Posterior cingulate gyrus (tissue), 11 donors: ENCODE measurements around the gene CDH6.

Source experiments
- DNase-seq, 10 donors: peaks; one replicate each; pipeline versions ENCODE4 v3.0.0 to v3.0.0-alpha.2; 2020 to 2021; ENCODE audit warnings: mixed read lengths in 3 of 10
- intact Hi-C: fragments of 100-400 bp; cut with DNase I; formaldehyde crosslinking; loops from one replicate; pipeline ENCODE4 v1.15.1; 2023

Gene CDH6

GRCh38 chr5:31362529-31362900, 169.0 kb downstream of the CDH6 start:
- intact Hi-C loops = no loop called here
- no peak for DNase-seq

- DNase-seq = no peak
- intact Hi-C loops = no loop called here
Observed at GRCh38 chr5:31362931-31363568, 169.6 kb downstream of the CDH6 start.

- intact Hi-C loops = no loop called here
- DNase-seq = no peak
Observed at GRCh38 chr5:31364881-31365636, 171.6 kb downstream of the CDH6 start.

- intact Hi-C loops = no loop called here
- no peak for DNase-seq
Observed at GRCh38 chr5:31365776-31366175, 172.3 kb downstream of the CDH6 start.

- intact Hi-C loops = no loop called here
- no peak for DNase-seq
Observed at GRCh38 chr5:31366941-31367340, 173.5 kb downstream of the CDH6 start.

- DNase-seq = no peak
- intact Hi-C loops = no loop called here
Observed at GRCh38 chr5:31372124-31372523, 178.6 kb downstream of the CDH6 start.

GRCh38 chr5:31375999-31376720, 182.7 kb downstream of the CDH6 start:
- intact Hi-C loops = no loop called here

GRCh38 chr5:31377274-31377946, 183.9 kb downstream of the CDH6 start:
- DNase-seq = no peak

More at GRCh38 chr5:31375999-31376720, 182.7 kb downstream of the CDH6 start:
- DNase-seq = no peak

GRCh38 chr5:31378136-31378535, 184.7 kb downstream of the CDH6 start:
- DNase-seq = no peak
- intact Hi-C loops = no loop called here

More at GRCh38 chr5:31377274-31377946, 183.9 kb downstream of the CDH6 start:
- intact Hi-C loops = no loop called here
